Activated CD8-positive, alpha-beta T cell treated with anti-CD3 and anti-CD28 coated beads for 36 hours (primary cell): ENCODE results near the gene SNRPD3. TPM values are rescaled to one million over a fixed set of nuclear protein-coding genes. Genes with fewer than 3 reads are reported as not detected.

Experiments used
- ATAC-seq: fragments of 200-7000 bp; cut with Tn5 transposase; one replicate; pipeline ENCODE4 v1.10.0; 2021; ENCODE audit warnings: mild to moderate bottlenecking, moderate library complexity
- CTCF ChIA-PET: fragments of 350-600 bp; sonication (Branson Sonifier 250); formaldehyde crosslinking; loops from one replicate; lab custom pipeline; 2021; ENCODE audit warnings: antibody characterized with exemption; lab: Charles Lee
- POLR2A ChIA-PET: fragments of 350-600 bp; sonication (Branson Sonifier 250); formaldehyde crosslinking; loops from one replicate; lab custom pipeline; 2021; ENCODE audit warnings: antibody characterized with exemption; lab: Charles Lee
- DNase-seq: peaks from one replicate; pipeline ENCODE4 v3.0.0-alpha.2; 2020
- H3K27ac Mint-ChIP-seq: one replicate; pipeline ENCODE4 v1.8.0; 2021; ENCODE audit warnings: mild to moderate bottlenecking, mixed read lengths
- H3K27me3 Mint-ChIP-seq: one replicate; pipeline ENCODE4 v1.8.0; 2021; ENCODE audit warnings: mixed read lengths
- H3K36me3 Mint-ChIP-seq: one replicate; pipeline ENCODE4 v1.8.0; 2021; ENCODE audit warnings: low read depth, mixed read lengths
- H3K4me1 Mint-ChIP-seq: one replicate; pipeline ENCODE4 v1.8.0; 2021; ENCODE audit warnings: low read depth, mixed read lengths
- H3K4me3 Mint-ChIP-seq: one replicate; pipeline ENCODE4 v1.8.0; 2021; ENCODE audit warnings: mild to moderate bottlenecking, moderate library complexity, mixed read lengths
- H3K9me3 Mint-ChIP-seq: one replicate; pipeline ENCODE4 v1.8.0; 2021; ENCODE audit warnings: mixed read lengths
- intact Hi-C: fragments of 100-400 bp; cut with micrococcal nuclease; formaldehyde crosslinking; loops from one replicate; pipeline ENCODE4 v1.10.0; 2022
- total RNA-seq, 2 experiments: library from RNA; stranded (reverse); gene quantifications; one replicate each; pipeline ENCODE4 v1.2.3, GENCODE V29; 2021
- TF ChIP-seq, protein P1 (sequence below): fragments of 200-600 bp; IDR thresholded peaks from one replicate; pipeline ENCODE4 v1.8.0; 2022; ENCODE audit warnings: antibody characterized with exemption, mild to moderate bottlenecking

The SNRPD3 gene
- total RNA-seq, 2 experiments from 2014 or later = 153 to 165 TPM

GRCh38 chr22:24585461-24585860 lies 29.7 kb downstream of the SNRPD3 start:
- DNase-seq (no peak), ATAC-seq (no peak)
- Mint-ChIP-seq H3K36me3 (no peaks in the 10 kb centered on the region), H3K4me3 (no peak overlapping the region), H3K27me3 (no peaks in the 10 kb centered on the region), H3K9me3 (no peaks in the 10 kb centered on the region), H3K27ac (no peak overlapping the region), H3K4me1 (no peaks in the 10 kb centered on the region)
- TF ChIP-seq, protein P1, sequence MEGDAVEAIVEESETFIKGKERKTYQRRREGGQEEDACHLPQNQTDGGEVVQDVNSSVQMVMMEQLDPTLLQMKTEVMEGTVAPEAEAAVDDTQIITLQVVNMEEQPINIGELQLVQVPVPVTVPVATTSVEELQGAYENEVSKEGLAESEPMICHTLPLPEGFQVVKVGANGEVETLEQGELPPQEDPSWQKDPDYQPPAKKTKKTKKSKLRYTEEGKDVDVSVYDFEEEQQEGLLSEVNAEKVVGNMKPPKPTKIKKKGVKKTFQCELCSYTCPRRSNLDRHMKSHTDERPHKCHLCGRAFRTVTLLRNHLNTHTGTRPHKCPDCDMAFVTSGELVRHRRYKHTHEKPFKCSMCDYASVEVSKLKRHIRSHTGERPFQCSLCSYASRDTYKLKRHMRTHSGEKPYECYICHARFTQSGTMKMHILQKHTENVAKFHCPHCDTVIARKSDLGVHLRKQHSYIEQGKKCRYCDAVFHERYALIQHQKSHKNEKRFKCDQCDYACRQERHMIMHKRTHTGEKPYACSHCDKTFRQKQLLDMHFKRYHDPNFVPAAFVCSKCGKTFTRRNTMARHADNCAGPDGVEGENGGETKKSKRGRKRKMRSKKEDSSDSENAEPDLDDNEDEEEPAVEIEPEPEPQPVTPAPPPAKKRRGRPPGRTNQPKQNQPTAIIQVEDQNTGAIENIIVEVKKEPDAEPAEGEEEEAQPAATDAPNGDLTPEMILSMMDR = no peak
- ChIA-PET CTCF (no interaction called here), POLR2A (no interaction called here)
- intact Hi-C loops = no loop called here

GRCh38 chr22:24585927-24586546 lies 30.2 kb downstream of the SNRPD3 start:
- no peak overlapping the region for H3K4me3 Mint-ChIP-seq
- ATAC-seq = no peak
- ChIA-PET CTCF (no interaction called here), POLR2A (no interaction called here)
- H3K27ac Mint-ChIP-seq = no peak overlapping the region
- TF ChIP-seq, protein P1 = no peak
- no peak for DNase-seq
- H3K27me3 Mint-ChIP-seq = no peaks in the 10 kb centered on the region
- H3K36me3 Mint-ChIP-seq = no peaks in the 10 kb centered on the region
- H3K4me1 Mint-ChIP-seq = no peaks in the 10 kb centered on the region
- no peaks in the 10 kb centered on the region for H3K9me3 Mint-ChIP-seq
- intact Hi-C loops = no loop called here

DNA sequence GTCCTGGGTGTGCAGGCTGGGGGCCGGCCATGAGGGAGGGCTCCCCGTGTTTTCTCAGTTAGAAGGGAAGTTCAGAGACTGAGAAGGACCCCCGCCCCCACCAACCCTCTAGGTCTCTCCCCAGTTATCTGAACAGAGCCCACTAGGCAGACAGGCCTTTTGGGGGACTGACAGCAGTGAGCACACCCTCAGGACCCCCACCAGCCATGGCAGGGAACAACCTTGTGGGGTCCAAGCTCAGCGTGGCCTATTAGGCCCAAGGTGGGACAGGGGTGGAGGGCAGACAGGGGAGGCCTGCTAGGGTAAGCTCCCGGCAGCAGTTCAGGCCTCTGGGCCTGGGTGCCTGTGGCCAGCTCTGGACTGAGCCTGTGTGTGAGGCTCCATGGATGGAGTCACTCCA lies 31.5 kb downstream of the SNRPD3 start:
- Mint-ChIP-seq H3K27me3 (peaks cover 3% of the 10 kb centered on the region), H3K9me3 (no peaks in the 10 kb centered on the region), H3K27ac (no peak overlapping the region), H3K36me3 (no peaks in the 10 kb centered on the region), H3K4me1 (peaks cover 2% of the 10 kb centered on the region), H3K4me3 (no peak overlapping the region)
- DNase-seq (no peak), ATAC-seq (no peak)
- CTCF ChIA-PET = no interaction called here
- POLR2A ChIA-PET = interaction anchor here (1.0 to 1.3 kb wide), 2 partner anchors 10 to 14 kb away, joined by 3 read pairs; no protein-coding TSS in a partner anchor
- intact Hi-C loops = no loop called here
- TF ChIP-seq, protein P1 = no peak

- POLR2A ChIA-PET = interaction anchor here (1.0 to 1.3 kb wide), 2 partner anchors 11 to 13 kb away, joined by 3 read pairs; no protein-coding TSS in a partner anchor
- peaks cover 5% of the 10 kb centered on the region for H3K4me1 Mint-ChIP-seq
- no peaks in the 10 kb centered on the region for H3K9me3 Mint-ChIP-seq
- H3K4me3 Mint-ChIP-seq = no peak overlapping the region
- no peak for ATAC-seq
- H3K27ac Mint-ChIP-seq = no peak overlapping the region
- H3K27me3 Mint-ChIP-seq = peaks cover 5% of the 10 kb centered on the region
- intact Hi-C loops = no loop called here
- no peak for DNase-seq
- TF ChIP-seq, protein P1 = no peak
- CTCF ChIA-PET = no interaction called here
- H3K36me3 Mint-ChIP-seq = no peaks in the 10 kb centered on the region
These were observed 32.1 kb downstream of the SNRPD3 start for GRCh38 chr22:24587948-24588347.

DNA sequence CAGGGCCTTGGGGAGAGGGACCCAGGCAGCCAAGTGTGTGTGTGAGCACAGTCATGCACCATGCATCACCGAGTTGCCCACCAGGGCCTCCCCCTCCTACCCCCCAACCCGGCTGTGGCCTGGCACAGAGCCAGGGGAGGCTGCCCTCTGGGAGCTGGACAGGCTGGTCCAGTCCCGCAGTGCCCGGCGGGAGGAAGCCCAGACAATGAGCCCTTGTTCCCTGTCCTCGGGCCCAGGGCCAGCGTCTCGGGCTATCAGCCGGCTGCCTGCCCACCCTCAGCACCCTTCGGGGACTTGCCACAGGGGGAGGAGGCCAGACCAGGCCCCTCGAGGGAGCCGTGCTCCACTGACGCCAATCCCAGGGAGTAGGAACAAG lies 32.6 kb downstream of the SNRPD3 start:
- DNase-seq (no peak), ATAC-seq (no peak)
- Mint-ChIP-seq H3K4me1 (peaks cover 5% of the 10 kb centered on the region), H3K4me3 (no peak overlapping the region), H3K27me3 (peaks cover 5% of the 10 kb centered on the region), H3K27ac (no peak overlapping the region), H3K36me3 (no peaks in the 10 kb centered on the region), H3K9me3 (no peaks in the 10 kb centered on the region)
- intact Hi-C loops = no loop called here
- TF ChIP-seq, protein P1 = no peak
- ChIA-PET CTCF (no interaction called here), POLR2A (interaction anchor here (1.0 kb wide), 1 partner anchor 13 kb away, joined by 3 read pairs; no protein-coding TSS in a partner anchor)
